ENCODE data around the gene SFRP5.

- no peak for TF ChIP-seq CTCF (IDR thresholded peaks at IDR 0.05)
- no peak for TF ChIP-seq EZH2 (IDR thresholded peaks at IDR 0.05; ENCODE audit: borderline replicate concordance, insufficient read depth, low read depth, low read length, poor library complexity, severe bottlenecking)
Measured at GRCh38 chr10:97726636-97727178, 45.1 kb downstream of the SFRP5 start.
